Measurements from ENCODE around the gene KATNIP.
A peak's percentile ranks its signal among the peaks of the same experiment; 100 is the strongest.

The KATNIP gene

GRCh38 chr16:27511657-27512448 lies 38.1 kb upstream of the KATNIP start:
- ChIA-PET CTCF (no interaction called here), POLR2A (no interaction called here)
- DNase-seq (ENCODE audit: extremely low spot score), result no peak
- no peak for TF ChIP-seq L3MBTL2 (conservative IDR thresholded peaks at IDR 0.05)
- TF ChIP-seq SUZ12 (IDR thresholded peaks at IDR 0.05), result no peak
- TF ChIP-seq TARDBP (IDR thresholded peaks at IDR 0.05), result no peak
- TF ChIP-seq NFRKB (IDR thresholded peaks at IDR 0.05), result no peak
- no peak for TF ChIP-seq ELF4 (IDR thresholded peaks at IDR 0.05)
- no peak for TF ChIP-seq FOXM1 (IDR thresholded peaks at IDR 0.05; ENCODE audit: borderline replicate concordance)
- TF ChIP-seq SP1 (IDR thresholded peaks at IDR 0.05), result no peak
- no peak for TF ChIP-seq HDGF (IDR thresholded peaks at IDR 0.05; ENCODE audit: borderline replicate concordance)
- no peak for TF ChIP-seq FOXA1 (IDR thresholded peaks at IDR 0.05)
- TF ChIP-seq ARNT (IDR thresholded peaks at IDR 0.05), result no peak
- TF ChIP-seq BHLHE40 (IDR thresholded peaks at IDR 0.05; ENCODE audit: borderline replicate concordance), result no peak
- no peak for TF ChIP-seq LEF1 (IDR thresholded peaks at IDR 0.05; ENCODE audit: borderline replicate concordance)
- TF ChIP-seq FOXK2 (IDR thresholded peaks at IDR 0.05), result no peak
- TF ChIP-seq CTBP1 (IDR thresholded peaks at IDR 0.05; ENCODE audit: borderline replicate concordance), result no peak
- TF ChIP-seq PKNOX1 (IDR thresholded peaks at IDR 0.05), result no peak
- TF ChIP-seq ZNF384 (IDR thresholded peaks at IDR 0.05), result no peak

- TF ChIP-seq SUZ12 (IDR thresholded peaks at IDR 0.05), result no peak
- no peak for TF ChIP-seq PKNOX1 (IDR thresholded peaks at IDR 0.05)
- TF ChIP-seq ARNT (IDR thresholded peaks at IDR 0.05), result no peak
- no peak for TF ChIP-seq FOXM1 (IDR thresholded peaks at IDR 0.05; ENCODE audit: borderline replicate concordance)
- no peak for TF ChIP-seq ELF4 (IDR thresholded peaks at IDR 0.05)
- no peak for TF ChIP-seq L3MBTL2 (conservative IDR thresholded peaks at IDR 0.05)
- ChIA-PET POLR2A (no interaction called here), CTCF (no interaction called here)
- DNase-seq (ENCODE audit: extremely low spot score), result no peak
These were observed 35.1 kb upstream of the KATNIP start for GRCh38 chr16:27514806-27515205.

GRCh38 chr16:27515874-27516353 lies 34.0 kb upstream of the KATNIP start:
- DNase-seq (ENCODE audit: extremely low spot score), result peak; percentile 77
- TF ChIP-seq FOXM1 (IDR thresholded peaks at IDR 0.05; ENCODE audit: borderline replicate concordance), result no peak
- no peak for TF ChIP-seq FOXA1 (IDR thresholded peaks at IDR 0.05)
- TF ChIP-seq HDGF (IDR thresholded peaks at IDR 0.05; ENCODE audit: borderline replicate concordance), result no peak
- TF ChIP-seq ZNF384 (IDR thresholded peaks at IDR 0.05), result no peak
- no peak for TF ChIP-seq SUZ12 (IDR thresholded peaks at IDR 0.05)
- no peak for TF ChIP-seq ELF4 (IDR thresholded peaks at IDR 0.05)
- no peak for TF ChIP-seq BHLHE40 (IDR thresholded peaks at IDR 0.05; ENCODE audit: borderline replicate concordance)
- TF ChIP-seq SP1 (IDR thresholded peaks at IDR 0.05), result no peak
- no peak for TF ChIP-seq LEF1 (IDR thresholded peaks at IDR 0.05; ENCODE audit: borderline replicate concordance)
- no peak for TF ChIP-seq CTBP1 (IDR thresholded peaks at IDR 0.05; ENCODE audit: borderline replicate concordance)
- no peak for TF ChIP-seq PKNOX1 (IDR thresholded peaks at IDR 0.05)
- no peak for TF ChIP-seq FOXK2 (IDR thresholded peaks at IDR 0.05)
- no peak for TF ChIP-seq L3MBTL2 (conservative IDR thresholded peaks at IDR 0.05)
- no peak for TF ChIP-seq NFRKB (IDR thresholded peaks at IDR 0.05)
- TF ChIP-seq ARNT (IDR thresholded peaks at IDR 0.05), result no peak
- no peak for TF ChIP-seq TARDBP (IDR thresholded peaks at IDR 0.05)
- POLR2A ChIA-PET, result interaction anchor here (1.2 kb wide), 1 partner anchor 34 kb away, joined by 4 read pairs; the partner anchor contains the start of genes GTF3C1 and KATNIP
- CTCF ChIA-PET, result interaction anchor here (0.5 to 1.2 kb wide), 2 partner anchors 18 to 65 kb away, joined by 3 read pairs; no protein-coding TSS in a partner anchor

GRCh38 chr16:27516365-27516764 lies 33.6 kb upstream of the KATNIP start:
- ChIA-PET POLR2A (interaction anchor here (1.2 kb wide), 1 partner anchor 34 kb away, joined by 4 read pairs; the partner anchor contains the start of genes GTF3C1 and KATNIP), CTCF (interaction anchor here (0.5 to 1.2 kb wide), 2 partner anchors 19 to 65 kb away, joined by 3 read pairs; no protein-coding TSS in a partner anchor)
- DNase-seq (ENCODE audit: extremely low spot score), result no peak
- TF ChIP-seq FOXM1 (IDR thresholded peaks at IDR 0.05; ENCODE audit: borderline replicate concordance), result no peak
- TF ChIP-seq SP1 (IDR thresholded peaks at IDR 0.05), result no peak
- no peak for TF ChIP-seq PKNOX1 (IDR thresholded peaks at IDR 0.05)
- TF ChIP-seq CTBP1 (IDR thresholded peaks at IDR 0.05; ENCODE audit: borderline replicate concordance), result no peak
- no peak for TF ChIP-seq FOXA1 (IDR thresholded peaks at IDR 0.05)
- TF ChIP-seq ARNT (IDR thresholded peaks at IDR 0.05), result no peak
- TF ChIP-seq BHLHE40 (IDR thresholded peaks at IDR 0.05; ENCODE audit: borderline replicate concordance), result no peak
- TF ChIP-seq L3MBTL2 (conservative IDR thresholded peaks at IDR 0.05), result no peak
- TF ChIP-seq NFRKB (IDR thresholded peaks at IDR 0.05), result no peak
- TF ChIP-seq LEF1 (IDR thresholded peaks at IDR 0.05; ENCODE audit: borderline replicate concordance), result no peak
- no peak for TF ChIP-seq SUZ12 (IDR thresholded peaks at IDR 0.05)

GRCh38 chr16:27517664-27518063 lies 32.3 kb upstream of the KATNIP start:
- no peak for DNase-seq (ENCODE audit: extremely low spot score)
- POLR2A ChIA-PET, result no interaction called here
- CTCF ChIA-PET, result no interaction called here
- no peak for TF ChIP-seq FOXK2 (IDR thresholded peaks at IDR 0.05)
- no peak for TF ChIP-seq SP1 (IDR thresholded peaks at IDR 0.05)
- TF ChIP-seq NFRKB (IDR thresholded peaks at IDR 0.05), result no peak
- no peak for TF ChIP-seq HDGF (IDR thresholded peaks at IDR 0.05; ENCODE audit: borderline replicate concordance)
- no peak for TF ChIP-seq FOXM1 (IDR thresholded peaks at IDR 0.05; ENCODE audit: borderline replicate concordance)
- TF ChIP-seq LEF1 (IDR thresholded peaks at IDR 0.05; ENCODE audit: borderline replicate concordance), result no peak
- TF ChIP-seq ARNT (IDR thresholded peaks at IDR 0.05), result no peak
- TF ChIP-seq ELF4 (IDR thresholded peaks at IDR 0.05), result no peak
- TF ChIP-seq BHLHE40 (IDR thresholded peaks at IDR 0.05; ENCODE audit: borderline replicate concordance), result no peak
